Tibial nerve (tissue), 4 donors: ENCODE data around the gene COMMD4. TPM values are rescaled to one million over a fixed set of nuclear protein-coding genes. Genes with fewer than 3 reads are reported as not detected.

Experiments used
- DNase-seq, 2 donors: peaks; one replicate each; pipeline ENCODE4 v3.0.0-alpha.2; 2019; ENCODE audit warnings: low spot score in 2 of 2
- H3K27ac ChIP-seq, 4 donors: fragments of 200-600 bp; sonication (generic) in 3 of 4; one replicate each; pipeline ENCODE4 v1.5.1; 2017 to 2019; ENCODE audit warnings: mild to moderate bottlenecking in 1 of 4
- H3K27me3 ChIP-seq, 2 donors: fragments of 200-600 bp; sonication (generic) in 1 of 2; one replicate each; pipeline versions ENCODE4 v1.5.1 to v1.6.0; 2017 to 2019
- H3K36me3 ChIP-seq, 3 donors: fragments of 200-600 bp; sonication (generic); one replicate each; pipeline ENCODE4 v1.5.1; 2018 to 2019
- H3K4me1 ChIP-seq, 4 donors: fragments of 200-600 bp; sonication (generic) in 3 of 4; one replicate each; pipeline ENCODE4 v1.5.1; 2017 to 2019
- H3K4me3 ChIP-seq, 4 donors: fragments of 200-600 bp; sonication (generic) in 3 of 4; one replicate each; pipeline ENCODE4 v1.5.1; 2017 to 2019; ENCODE audit warnings: mild to moderate bottlenecking in 1 of 4, moderate library complexity in 1 of 4
- H3K9me3 ChIP-seq, 4 donors: fragments of 200-600 bp; sonication (generic) in 3 of 4; one replicate each; pipeline ENCODE4 v1.5.1; 2017 to 2019
- CTCF ChIP-seq, 5 experiments: fragments of 200-600 bp in 3 of 5; fragments of 450-650 bp in 2 of 5; sonication (generic) in 3 of 5; IDR thresholded peaks; one replicate each; pipeline ENCODE4 v1.5.1; 2016 to 2019; ENCODE audit warnings: antibody characterized with exemption in 5 of 5, mild to moderate bottlenecking in 3 of 5, moderate library complexity in 2 of 5
- EP300 ChIP-seq, 2 donors: sonication (generic); formaldehyde crosslinking; IDR thresholded peaks; one replicate each; pipeline ENCODE4 v1.6.1; 2017; ENCODE audit warnings: antibody characterized with exemption in 2 of 2, mild to moderate bottlenecking in 1 of 2
- POLR2A ChIP-seq, 2 donors: fragments of 450-650 bp; IDR thresholded peaks; one replicate each; pipeline ENCODE4 v1.6.1; 2017; ENCODE audit warnings: antibody characterized with exemption in 2 of 2, mild to moderate bottlenecking in 2 of 2, moderate library complexity in 2 of 2
- WGBS, 2 donors: methylation state at CpG; one replicate each; pipeline ENCODE4 v1.1.5; 2018; 5-methylcytosine and 5-hydroxymethylcytosine counted together
- total RNA-seq, 4 donors: library from RNA; depleted of rRNA; stranded (reverse); fragments of >200 nt; gene quantifications; one replicate each; pipeline ENCODE4 v1.1.0, GENCODE V29; 2016

The COMMD4 gene
- total RNA-seq, 4 donors from 2014 or later = 57.1 to 88.5 (median 66.2) TPM

DNA sequence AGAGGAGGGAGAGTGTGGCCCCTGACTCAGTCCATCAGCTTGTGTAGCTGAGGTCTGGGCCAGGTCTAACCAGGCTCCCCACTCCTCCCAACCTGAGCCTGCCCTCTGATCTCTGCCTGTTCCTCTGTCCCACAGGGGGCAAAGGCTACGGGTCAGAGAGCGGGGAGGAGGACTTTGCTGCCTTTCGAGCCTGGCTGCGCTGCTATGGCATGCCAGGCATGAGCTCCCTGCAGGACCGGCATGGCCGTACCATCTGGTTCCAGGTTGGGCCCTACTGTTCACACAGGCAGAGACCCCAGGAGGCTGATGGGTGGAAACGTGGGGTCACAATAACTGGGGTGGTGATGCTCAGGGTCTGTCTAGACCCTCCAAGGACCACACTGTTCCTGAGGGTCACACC, 17.7 kb downstream of the COMMD4 start:
- no peak for DNase-seq
- Histone ChIP-seq H3K4me3 (no peak overlapping the region), H3K4me1 (peaks cover 0 to 14% (median 7%) of the 10 kb centered on the region in 4 donors), H3K36me3 (peaks cover 3 to 65% (median 8%) of the 10 kb centered on the region in 3 donors), H3K9me3 (no peaks in the 10 kb centered on the region), H3K27me3 (no peaks in the 10 kb centered on the region), H3K27ac (no peak overlapping the region)
- TF ChIP-seq CTCF (IDR thresholded peaks at IDR 0.05) (no peak), EP300 (IDR thresholded peaks at IDR 0.05) (no peak), POLR2A (IDR thresholded peaks at IDR 0.05) (no peak)
- WGBS, 2 donors = 77 to 82% methylated on average over 5 to 7 of the region's 7 CpGs

- 77 to 83% methylated on average over 7 of the region's 7 CpGs for WGBS, 2 donors
- no peak for TF ChIP-seq CTCF (IDR thresholded peaks at IDR 0.05)
- TF ChIP-seq POLR2A (IDR thresholded peaks at IDR 0.05) = no peak
- TF ChIP-seq EP300 (IDR thresholded peaks at IDR 0.05) = no peak
- Histone ChIP-seq H3K27me3 (no peaks in the 10 kb centered on the region), H3K9me3 (no peaks in the 10 kb centered on the region), H3K4me3 (no peak overlapping the region), H3K4me1 (peaks cover 0 to 6% (median 0%) of the 10 kb centered on the region in 4 donors), H3K27ac (no peak overlapping the region), H3K36me3 (peaks cover 3 to 73% (median 8%) of the 10 kb centered on the region in 3 donors)
- no peak for DNase-seq
These were observed 18.6 kb downstream of the COMMD4 start for GRCh38 chr15:75354454-75354853.

GRCh38 chr15:75355369-75355768, 19.5 kb downstream of the COMMD4 start:
- 86 to 89% methylated on average over 3 to 4 of the region's 4 CpGs for WGBS, 2 donors
- no peak for TF ChIP-seq EP300 (IDR thresholded peaks at IDR 0.05)
- TF ChIP-seq POLR2A (IDR thresholded peaks at IDR 0.05) = no peak
- TF ChIP-seq CTCF (IDR thresholded peaks at IDR 0.05) = no peak
- Histone ChIP-seq H3K27me3 (no peaks in the 10 kb centered on the region), H3K27ac (no peak overlapping the region), H3K36me3 (peaks cover 3 to 82% (median 8%) of the 10 kb centered on the region in 3 donors), H3K4me1 (no peaks in the 10 kb centered on the region), H3K4me3 (no peak overlapping the region), H3K9me3 (no peaks in the 10 kb centered on the region)
- no peak for DNase-seq

- Histone ChIP-seq H3K9me3 (no peaks in the 10 kb centered on the region), H3K27ac (no peak overlapping the region), H3K36me3 (peaks cover 3 to 89% (median 8%) of the 10 kb centered on the region in 3 donors), H3K4me3 (no peak overlapping the region), H3K27me3 (no peaks in the 10 kb centered on the region), H3K4me1 (no peaks in the 10 kb centered on the region)
- no peak for DNase-seq
- 74 to 81% methylated on average over 25 to 28 of the region's 28 CpGs for WGBS, 2 donors
- no peak for TF ChIP-seq EP300 (IDR thresholded peaks at IDR 0.05)
- TF ChIP-seq CTCF (IDR thresholded peaks at IDR 0.05) = no peak
- no peak for TF ChIP-seq POLR2A (IDR thresholded peaks at IDR 0.05)
These were observed 20.1 kb downstream of the COMMD4 start for GRCh38 chr15:75356006-75356405.

GRCh38 chr15:75356517-75356916, 20.7 kb downstream of the COMMD4 start:
- Histone ChIP-seq H3K36me3 (peaks cover 3 to 91% (median 8%) of the 10 kb centered on the region in 3 donors), H3K27ac (no peak overlapping the region), H3K27me3 (no peaks in the 10 kb centered on the region), H3K4me3 (no peak overlapping the region), H3K4me1 (no peaks in the 10 kb centered on the region), H3K9me3 (no peaks in the 10 kb centered on the region)
- TF ChIP-seq CTCF (IDR thresholded peaks at IDR 0.05) (no peak), POLR2A (IDR thresholded peaks at IDR 0.05) (no peak), EP300 (IDR thresholded peaks at IDR 0.05) (no peak)
- no peak for DNase-seq
- 92 to 96% methylated on average over 12 to 20 of the region's 20 CpGs for WGBS, 2 donors
